ENCODE measurements around the gene CHIT1.

Gene CHIT1

DNA sequence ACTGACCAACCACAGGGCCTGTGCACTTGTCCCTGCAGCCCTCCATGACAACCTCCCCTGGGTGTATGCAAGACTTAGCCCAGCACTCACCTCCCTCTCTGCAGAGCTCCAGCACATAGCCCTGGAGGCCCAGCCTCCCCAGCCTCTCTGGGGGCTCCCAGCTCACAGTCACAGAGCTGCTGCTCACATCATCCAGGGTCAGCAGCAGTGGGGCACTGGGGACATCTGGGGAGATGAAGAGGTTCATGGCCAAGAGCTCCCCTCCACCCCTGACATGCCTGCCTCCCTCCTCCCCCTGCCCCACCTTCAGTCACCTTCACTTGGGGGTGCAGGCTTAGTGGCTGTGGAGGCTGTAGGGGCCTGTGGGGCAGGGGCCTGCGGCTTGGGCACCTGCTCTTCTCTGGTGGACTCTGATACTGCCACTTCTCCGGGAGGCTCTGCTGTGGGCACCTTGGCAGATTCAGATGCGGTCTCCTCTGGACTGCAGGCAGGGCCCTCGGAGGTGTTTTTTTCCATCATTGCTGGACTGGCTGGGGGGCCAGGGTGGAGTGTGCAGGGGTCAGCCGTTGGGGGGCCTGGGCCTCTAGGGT, 54.1 kb downstream of the CHIT1 start, which contains the start of gene MYBPH:
Gene MYBPH, minus strand, starts transcription at position 590 of the 590 bp plus-strand sequence. Its CDS starts 71 bp downstream, at position 519.
- CTCF ChIA-PET: interaction anchor here (0.6 to 3.1 kb wide), 8 partner anchors 41 to 180 kb away, joined by 3 to 20 read pairs (median 5); no protein-coding TSS in a partner anchor
- TF ChIP-seq, protein P1, sequence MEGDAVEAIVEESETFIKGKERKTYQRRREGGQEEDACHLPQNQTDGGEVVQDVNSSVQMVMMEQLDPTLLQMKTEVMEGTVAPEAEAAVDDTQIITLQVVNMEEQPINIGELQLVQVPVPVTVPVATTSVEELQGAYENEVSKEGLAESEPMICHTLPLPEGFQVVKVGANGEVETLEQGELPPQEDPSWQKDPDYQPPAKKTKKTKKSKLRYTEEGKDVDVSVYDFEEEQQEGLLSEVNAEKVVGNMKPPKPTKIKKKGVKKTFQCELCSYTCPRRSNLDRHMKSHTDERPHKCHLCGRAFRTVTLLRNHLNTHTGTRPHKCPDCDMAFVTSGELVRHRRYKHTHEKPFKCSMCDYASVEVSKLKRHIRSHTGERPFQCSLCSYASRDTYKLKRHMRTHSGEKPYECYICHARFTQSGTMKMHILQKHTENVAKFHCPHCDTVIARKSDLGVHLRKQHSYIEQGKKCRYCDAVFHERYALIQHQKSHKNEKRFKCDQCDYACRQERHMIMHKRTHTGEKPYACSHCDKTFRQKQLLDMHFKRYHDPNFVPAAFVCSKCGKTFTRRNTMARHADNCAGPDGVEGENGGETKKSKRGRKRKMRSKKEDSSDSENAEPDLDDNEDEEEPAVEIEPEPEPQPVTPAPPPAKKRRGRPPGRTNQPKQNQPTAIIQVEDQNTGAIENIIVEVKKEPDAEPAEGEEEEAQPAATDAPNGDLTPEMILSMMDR (conservative IDR thresholded peaks at IDR 0.05; ENCODE audit: low read depth): no peak
- POLR2A ChIA-PET (ENCODE audit: low non-redundant PET): no interaction called here
- no peak within 1 kb of the TSS for H3K27ac ChIP-seq
- DNase-seq (ENCODE audit: low spot score): no peak

DNA sequence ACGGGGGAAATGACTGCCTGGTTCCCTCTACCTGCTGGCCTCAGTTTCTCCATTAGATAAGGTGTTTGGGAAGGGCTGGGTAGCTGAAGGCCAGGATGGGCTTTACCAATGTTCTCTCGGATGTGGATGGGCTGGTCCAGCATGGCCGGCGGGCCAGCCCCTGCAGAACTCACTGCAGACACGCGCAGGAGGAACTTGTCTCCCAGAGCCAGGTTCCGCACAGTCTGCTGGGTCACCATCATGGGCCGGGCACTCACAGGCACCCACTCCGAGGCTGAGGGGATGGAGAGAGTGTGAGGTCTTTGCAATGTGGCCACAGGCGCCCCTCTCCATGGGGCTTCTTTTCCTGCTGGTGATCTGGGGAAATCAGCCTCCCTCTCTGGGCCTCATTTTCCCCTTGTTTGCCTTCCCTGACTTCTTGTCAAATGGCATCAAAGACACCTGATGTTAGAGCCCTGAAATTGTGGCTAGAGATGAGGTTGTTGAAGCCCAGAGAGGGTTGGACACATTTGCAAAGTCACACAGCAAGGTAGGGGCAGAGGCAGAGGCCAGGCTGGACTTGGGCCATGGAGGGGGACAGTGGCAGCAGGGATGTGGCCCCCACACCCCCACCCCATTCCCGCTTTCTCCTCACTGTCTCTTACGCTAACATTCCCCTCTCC, 55.0 kb downstream of the CHIT1 start:
- DNase-seq (ENCODE audit: low spot score): no peak
- H3K27ac ChIP-seq: no peak overlapping the region
- CTCF ChIA-PET: interaction anchor here (0.6 to 3.1 kb wide), 4 partner anchors 57 to 162 kb away, joined by 3 to 30 read pairs (median 12); no protein-coding TSS in a partner anchor
- POLR2A ChIA-PET (ENCODE audit: low non-redundant PET): no interaction called here
- TF ChIP-seq, protein P1 (conservative IDR thresholded peaks at IDR 0.05; ENCODE audit: low read depth): no peak

DNA sequence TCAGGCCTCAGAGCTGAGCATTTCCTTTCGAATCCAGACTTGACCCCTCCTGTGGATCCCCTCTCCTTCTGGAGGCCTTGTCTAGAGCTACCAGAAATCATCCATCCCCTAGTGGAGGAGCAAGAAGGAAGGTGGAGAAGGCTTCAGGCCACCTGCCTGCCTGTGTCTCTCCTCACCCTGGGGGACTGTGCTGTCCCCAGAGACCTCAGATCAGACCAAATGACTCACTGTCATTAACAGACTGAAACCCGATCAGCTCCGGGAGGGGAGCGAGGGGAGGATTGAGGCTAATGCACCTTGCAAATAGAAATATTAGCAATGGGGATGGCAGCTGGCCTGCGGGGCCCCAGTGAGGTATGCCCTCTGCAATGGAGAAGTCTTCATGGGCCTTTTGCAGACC, 55.9 kb downstream of the CHIT1 start:
- DNase-seq (ENCODE audit: low spot score): no peak
- POLR2A ChIA-PET (ENCODE audit: low non-redundant PET): no interaction called here

DNA sequence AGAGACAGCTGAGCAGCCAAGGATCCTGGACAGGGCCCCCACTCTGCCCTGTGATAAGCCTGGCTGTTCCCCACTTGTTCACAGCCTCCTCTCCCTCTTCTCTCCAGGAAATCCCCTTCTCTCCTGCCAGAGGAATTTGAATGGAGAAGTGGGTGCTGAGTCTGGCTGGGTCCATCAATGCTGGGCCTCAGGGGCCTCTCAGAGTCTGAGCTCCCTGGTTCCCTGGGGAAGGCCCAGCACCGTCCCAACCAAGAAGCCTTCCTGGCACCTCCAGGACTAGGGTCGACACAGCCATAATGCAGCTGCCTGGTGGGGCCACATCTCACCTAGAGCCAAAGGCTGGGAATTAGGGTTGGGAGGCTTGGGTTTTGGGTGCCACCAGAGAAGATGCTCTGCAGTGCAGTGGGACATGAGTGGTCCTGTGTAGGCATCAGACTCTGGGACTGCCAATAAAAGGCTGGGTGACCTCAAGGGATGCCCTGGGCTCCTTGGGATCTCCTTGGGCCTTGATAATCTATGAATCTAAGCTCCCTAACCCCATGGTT, 56.4 kb downstream of the CHIT1 start:
- ChIA-PET POLR2A (ENCODE audit: low non-redundant PET) (no interaction called here), CTCF (interaction anchor here (0.7 to 3.7 kb wide), 37 partner anchors 9 to 143 kb away, joined by 3 to 84 read pairs (median 5); partner anchors contain the start of genes ADORA1 and CHI3L1)
- TF ChIP-seq, protein P1 (conservative IDR thresholded peaks at IDR 0.05; ENCODE audit: low read depth): no peak
- DNase-seq (ENCODE audit: low spot score): no peak
- H3K27ac ChIP-seq: no peak overlapping the region

More for the DNA sequence above, 55.9 kb downstream of the CHIT1 start:
- H3K27ac ChIP-seq: no peak overlapping the region
- TF ChIP-seq, protein P1 (conservative IDR thresholded peaks at IDR 0.05; ENCODE audit: low read depth): no peak
- CTCF ChIA-PET: interaction anchor here (1.2 to 3.7 kb wide), 11 partner anchors 9 to 137 kb away, joined by 5 to 84 read pairs (median 12); no protein-coding TSS in a partner anchor

DNA sequence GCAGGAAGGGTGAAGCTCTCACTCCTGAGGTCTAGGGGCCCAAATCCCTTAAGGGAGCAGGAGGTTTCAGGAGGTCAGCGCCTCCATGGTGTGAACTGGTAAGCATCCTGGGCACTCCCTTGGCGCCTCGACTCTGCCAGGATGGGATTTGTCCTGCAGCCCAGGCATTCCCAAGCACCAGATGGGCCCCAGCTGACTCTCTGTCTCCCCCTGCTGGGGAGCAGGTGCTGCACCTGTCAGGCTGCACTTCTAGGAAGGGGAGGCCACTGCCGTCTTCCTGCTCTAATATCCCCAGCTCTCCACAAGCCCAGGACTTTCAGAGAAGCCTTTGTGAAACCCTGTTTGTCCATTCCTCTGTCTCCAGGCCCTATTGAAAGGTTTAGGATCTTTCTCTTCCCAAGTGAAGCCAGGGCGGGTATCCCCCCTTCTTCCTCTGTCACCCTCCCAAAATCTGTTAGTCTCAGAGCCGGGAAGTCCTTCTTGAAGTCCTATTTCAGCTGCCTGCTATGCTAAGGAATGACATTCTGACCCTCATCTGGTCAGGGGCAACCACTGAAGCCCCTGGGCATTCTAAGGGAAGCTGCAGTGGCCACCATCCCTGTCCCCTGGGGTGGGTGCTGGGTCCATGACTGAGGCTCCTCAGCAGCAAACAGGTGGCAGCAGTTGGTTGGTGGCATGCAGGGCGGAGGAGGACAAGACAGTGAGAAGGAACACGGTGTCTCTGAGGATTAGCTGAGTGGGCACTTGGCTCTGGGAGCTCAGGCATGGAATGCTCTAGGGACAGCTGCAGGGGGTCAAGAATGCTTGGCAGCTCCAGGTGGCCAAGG, 57.1 kb downstream of the CHIT1 start:
- POLR2A ChIA-PET (ENCODE audit: low non-redundant PET): no interaction called here
- H3K27ac ChIP-seq: no peak overlapping the region
- TF ChIP-seq, protein P1 (conservative IDR thresholded peaks at IDR 0.05; ENCODE audit: low read depth): peak; percentile 67
- peak; percentile 82 for DNase-seq (ENCODE audit: low spot score)
- CTCF ChIA-PET: interaction anchor here (0.6 to 3.7 kb wide), 55 partner anchors 8 to 1416 kb away, joined by 3 to 84 read pairs (median 4); partner anchors contain the start of genes ADORA1 and CHI3L1

Measured in RWPE1 (cell line).